GM12865 (cell line): ENCODE measurements around the gene CDH13.

Experiments
- DNase-seq: peaks from one replicate; pipeline ENCODE4 v3.0.0; 2010; ENCODE audit warnings: low read depth
- H3K4me3 ChIP-seq: 2 replicates; pipeline ENCODE4 v1.5.1; 2011; ENCODE audit warnings: mild to moderate bottlenecking, low read depth, low read length, control low read depth
- TF ChIP-seq, protein P1 (sequence below): IDR thresholded peaks from 2 replicates; pipeline ENCODE4 v1.5.1; 2011; ENCODE audit warnings: low read length, control low read depth, low read depth, inconsistent platforms; ENCODE audit not compliant: insufficient read depth; ENCODE audit errors: missing control alignments

The CDH13 gene

DNA sequence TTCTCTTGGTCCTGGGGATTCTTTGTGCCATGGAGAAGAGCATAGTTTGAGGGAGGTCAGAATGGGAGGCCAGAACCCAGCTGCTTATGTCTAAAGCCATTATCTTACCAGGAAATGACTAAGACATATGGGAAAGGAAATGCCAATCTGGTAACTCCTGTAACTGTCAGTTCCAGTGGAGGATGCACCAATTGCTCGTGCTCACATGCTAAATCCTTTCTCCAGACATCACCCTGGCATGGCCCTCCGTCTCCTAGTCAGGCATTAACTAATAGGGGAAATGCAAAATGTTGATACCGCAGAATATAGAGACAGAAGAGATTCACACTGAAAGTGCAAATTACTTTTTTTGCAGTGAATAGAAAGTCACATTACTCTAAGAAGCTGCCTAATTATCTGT is 925.5 kb downstream of the CDH13 start:
- TF ChIP-seq, protein P1, sequence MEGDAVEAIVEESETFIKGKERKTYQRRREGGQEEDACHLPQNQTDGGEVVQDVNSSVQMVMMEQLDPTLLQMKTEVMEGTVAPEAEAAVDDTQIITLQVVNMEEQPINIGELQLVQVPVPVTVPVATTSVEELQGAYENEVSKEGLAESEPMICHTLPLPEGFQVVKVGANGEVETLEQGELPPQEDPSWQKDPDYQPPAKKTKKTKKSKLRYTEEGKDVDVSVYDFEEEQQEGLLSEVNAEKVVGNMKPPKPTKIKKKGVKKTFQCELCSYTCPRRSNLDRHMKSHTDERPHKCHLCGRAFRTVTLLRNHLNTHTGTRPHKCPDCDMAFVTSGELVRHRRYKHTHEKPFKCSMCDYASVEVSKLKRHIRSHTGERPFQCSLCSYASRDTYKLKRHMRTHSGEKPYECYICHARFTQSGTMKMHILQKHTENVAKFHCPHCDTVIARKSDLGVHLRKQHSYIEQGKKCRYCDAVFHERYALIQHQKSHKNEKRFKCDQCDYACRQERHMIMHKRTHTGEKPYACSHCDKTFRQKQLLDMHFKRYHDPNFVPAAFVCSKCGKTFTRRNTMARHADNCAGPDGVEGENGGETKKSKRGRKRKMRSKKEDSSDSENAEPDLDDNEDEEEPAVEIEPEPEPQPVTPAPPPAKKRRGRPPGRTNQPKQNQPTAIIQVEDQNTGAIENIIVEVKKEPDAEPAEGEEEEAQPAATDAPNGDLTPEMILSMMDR = no peak
- no peak overlapping the region for H3K4me3 ChIP-seq
- no peak for DNase-seq

DNA sequence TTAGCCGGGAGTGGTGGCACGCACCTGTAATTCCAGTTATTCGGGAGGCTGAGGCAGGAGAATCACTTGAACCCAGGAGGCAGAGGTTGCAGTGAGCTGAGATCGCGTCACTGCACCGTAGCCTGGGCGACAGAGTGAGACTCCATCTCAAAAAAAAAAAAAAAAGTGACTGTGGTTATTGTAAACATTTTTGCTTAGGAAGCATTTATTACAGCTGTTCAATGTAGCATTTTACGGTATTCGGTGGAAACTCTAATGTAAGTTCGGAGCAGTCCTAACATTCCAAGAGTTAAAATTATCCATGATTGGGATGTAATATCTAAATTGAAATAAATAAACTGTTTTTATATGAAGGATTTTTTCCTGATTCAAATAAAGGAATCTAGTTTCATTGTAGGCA is 926.2 kb downstream of the CDH13 start:
- TF ChIP-seq, protein P1 = no peak
- no peak overlapping the region for H3K4me3 ChIP-seq

GRCh38 chr16:83554096-83554495 is 927.3 kb downstream of the CDH13 start:
- no peak overlapping the region for H3K4me3 ChIP-seq
- no peak for DNase-seq
- TF ChIP-seq, protein P1 = no peak

More for the DNA sequence above, 926.2 kb downstream of the CDH13 start:
- no peak for DNase-seq

DNA sequence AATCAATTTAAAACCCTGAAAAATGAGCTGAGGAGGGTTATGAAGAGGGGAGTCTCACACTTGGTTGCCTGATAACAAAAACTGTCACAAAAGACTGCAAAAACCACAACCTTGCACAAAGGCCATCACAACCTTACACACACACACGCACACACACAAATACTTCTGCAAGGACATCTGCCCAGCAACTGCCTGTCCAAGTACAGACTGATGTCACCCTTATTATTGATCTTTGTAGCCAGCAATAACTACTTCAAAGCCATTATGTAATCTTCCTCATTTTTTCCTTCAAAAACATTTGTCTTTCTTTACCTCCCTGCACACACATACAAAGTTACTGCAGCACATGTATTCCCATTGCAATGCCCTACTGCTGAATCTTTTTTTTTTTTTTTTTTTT is 927.8 kb downstream of the CDH13 start:
- TF ChIP-seq, protein P1 = no peak
- no peak for DNase-seq
- H3K4me3 ChIP-seq = no peak overlapping the region

GRCh38 chr16:83561876-83562275 is 935.1 kb downstream of the CDH13 start:
- no peak overlapping the region for H3K4me3 ChIP-seq
- TF ChIP-seq, protein P1 = no peak
- DNase-seq = no peak

DNA sequence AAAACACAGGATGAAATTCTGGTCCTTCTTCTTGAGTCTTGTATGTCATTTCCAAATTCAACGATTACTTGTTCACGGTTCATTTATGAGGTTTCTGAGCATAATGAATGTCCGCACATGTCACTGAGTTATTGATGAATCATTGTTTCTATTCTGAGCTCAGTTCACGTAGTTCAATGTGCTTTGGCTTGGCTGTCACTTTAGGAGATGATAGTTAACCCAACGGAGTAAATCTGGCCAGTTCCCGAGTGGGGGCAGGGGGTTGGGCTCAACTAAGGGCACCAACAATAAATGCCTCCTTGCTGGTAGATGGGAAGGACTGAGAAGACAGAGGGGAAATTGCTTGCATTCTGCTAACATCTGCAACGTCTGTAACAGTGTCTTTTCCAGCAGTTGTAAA is 941.6 kb downstream of the CDH13 start:
- no peak for DNase-seq
- TF ChIP-seq, protein P1 = no peak
- no peak overlapping the region for H3K4me3 ChIP-seq

GRCh38 chr16:83574388-83574787 is 947.6 kb downstream of the CDH13 start:
- no peak overlapping the region for H3K4me3 ChIP-seq
- no peak for DNase-seq
- TF ChIP-seq, protein P1 = no peak
